WTC11 (cell line): ENCODE measurements around the gene IBA57. TPM values are rescaled to one million over a fixed set of nuclear protein-coding genes. Genes with fewer than 3 reads are reported as not detected.

ENCODE experiments used
- ATAC-seq: fragments of 200-7000 bp; cut with Tn5 transposase; 2 replicates; pipeline ENCODE4 v1.10.0; 2021; ENCODE audit warnings: mild to moderate bottlenecking, moderate library complexity
- CTCF ChIA-PET: fragments of 300-600 bp; sonication (Branson Sonifier 250); formaldehyde crosslinking; loops from one replicate; lab custom pipeline; 2021; ENCODE audit warnings: antibody characterized with exemption; lab: Charles Lee
- POLR2A ChIA-PET: fragments of 350-600 bp; sonication (Branson Sonifier 250); formaldehyde crosslinking; loops from one replicate; lab custom pipeline; 2021; ENCODE audit warnings: antibody characterized with exemption; lab: Charles Lee
- DNase-seq: peaks from one replicate; pipeline ENCODE4 v3.0.0; 2021; ENCODE audit warnings: low spot score
- H3K27ac Mint-ChIP-seq: 2 replicates; pipeline ENCODE4 v1.8.0; 2021; ENCODE audit warnings: mixed read lengths
- H3K27me3 Mint-ChIP-seq: 2 replicates; pipeline ENCODE4 v1.8.0; 2021; ENCODE audit warnings: low read depth, mild to moderate bottlenecking, moderate library complexity, mixed read lengths
- H3K36me3 Mint-ChIP-seq: 2 replicates; pipeline ENCODE4 v1.8.0; 2021; ENCODE audit warnings: mixed read lengths
- H3K4me1 Mint-ChIP-seq: 2 replicates; pipeline ENCODE4 v1.8.0; 2022; ENCODE audit warnings: mixed read lengths
- H3K4me3 Mint-ChIP-seq: 2 replicates; pipeline ENCODE4 v1.8.0; 2021; ENCODE audit warnings: mild to moderate bottlenecking, moderate library complexity, mixed read lengths
- H3K9me3 Mint-ChIP-seq: 2 replicates; pipeline ENCODE4 v1.8.0; 2021; ENCODE audit warnings: mixed read lengths
- AR ChIP-seq: fragments of 250-450 bp; sonication (Bioruptor Pico); IDR thresholded peaks from 2 replicates; pipeline ENCODE4 v1.9.0; 2021; ENCODE audit warnings: mild to moderate bottlenecking
- ATF1 ChIP-seq: sonication (generic); formaldehyde crosslinking; IDR thresholded peaks from 2 replicates; pipeline ENCODE4 v1.8.1; 2023; ENCODE audit warnings: mild to moderate bottlenecking, moderate library complexity, missing genetic modification reagents
- E2F4 ChIP-seq: sonication (generic); formaldehyde crosslinking; IDR thresholded peaks from 2 replicates; pipeline ENCODE4 v1.8.1; 2022; ENCODE audit warnings: low read depth, mild to moderate bottlenecking, moderate library complexity, missing genetic modification reagents, borderline replicate concordance
- ETV6 ChIP-seq: sonication (generic); formaldehyde crosslinking; IDR thresholded peaks from 2 replicates; pipeline ENCODE4 v1.8.1; 2022; ENCODE audit warnings: mild to moderate bottlenecking, missing genetic modification reagents
- FOXK1 ChIP-seq: sonication (generic); formaldehyde crosslinking; IDR thresholded peaks from 2 replicates; pipeline ENCODE4 v1.8.0; 2022; ENCODE audit warnings: mild to moderate bottlenecking, moderate library complexity, missing genetic modification reagents
- JUN ChIP-seq: sonication (generic); formaldehyde crosslinking; IDR thresholded peaks from 2 replicates; pipeline ENCODE4 v1.8.0; 2023; ENCODE audit warnings: mild to moderate bottlenecking, missing genetic modification reagents
- MXD4 ChIP-seq: fragments of 250-450 bp; sonication (Bioruptor Pico); IDR thresholded peaks from 2 replicates; pipeline ENCODE4 v1.8.0; 2021; ENCODE audit warnings: mild to moderate bottlenecking, moderate library complexity, borderline replicate concordance
- MYBL2 ChIP-seq: sonication (generic); formaldehyde crosslinking; IDR thresholded peaks from 2 replicates; pipeline ENCODE4 v1.8.1; 2023; ENCODE audit warnings: mild to moderate bottlenecking, moderate library complexity, missing genetic modification reagents
- NFATC4 ChIP-seq: fragments of 250-450 bp; sonication (Bioruptor Pico); IDR thresholded peaks from 2 replicates; pipeline ENCODE4 v1.9.0; 2021; ENCODE audit warnings: mild to moderate bottlenecking
- NFYB ChIP-seq: sonication (generic); formaldehyde crosslinking; conservative IDR thresholded peaks from 2 replicates; pipeline ENCODE4 v1.8.0; 2022; ENCODE audit warnings: low read depth, missing genetic modification reagents
- TEAD4 ChIP-seq: sonication (generic); formaldehyde crosslinking; IDR thresholded peaks from 2 replicates; pipeline ENCODE4 v1.8.0; 2022; ENCODE audit warnings: mild to moderate bottlenecking, missing genetic modification reagents
- TP53 ChIP-seq: sonication (generic); formaldehyde crosslinking; IDR thresholded peaks from 2 replicates; pipeline ENCODE4 v1.8.1; 2023; ENCODE audit warnings: mild to moderate bottlenecking, missing genetic modification reagents
- ZNF396 ChIP-seq: fragments of 250-450 bp; sonication (Bioruptor Pico); IDR thresholded peaks from 2 replicates; pipeline ENCODE4 v1.8.0; 2021; ENCODE audit warnings: mild to moderate bottlenecking, moderate library complexity, borderline replicate concordance
- ZNF416 ChIP-seq: fragments of 250-450 bp; sonication (Bioruptor Pico); IDR thresholded peaks from 2 replicates; pipeline ENCODE4 v1.9.0; 2021; ENCODE audit warnings: mild to moderate bottlenecking, inconsistent platforms
- total RNA-seq: library from RNA; stranded (reverse); gene quantifications from 3 replicates; pipeline ENCODE4 v1.2.3, GENCODE V29; 2021
- TF ChIP-seq, protein P1 (sequence below): sonication (generic); formaldehyde crosslinking; IDR thresholded peaks from 2 replicates; pipeline ENCODE4 v1.8.0; 2023; ENCODE audit warnings: missing genetic modification reagents, mild to moderate bottlenecking, borderline replicate concordance
- TF ChIP-seq, protein P2 (sequence below): sonication (generic); formaldehyde crosslinking; IDR thresholded peaks from 2 replicates; pipeline ENCODE4 v1.8.0; 2022; ENCODE audit warnings: mild to moderate bottlenecking, missing genetic modification reagents
- TF ChIP-seq, protein P3 (sequence below): fragments of 250-450 bp; sonication (Bioruptor Pico); IDR thresholded peaks from 2 replicates; pipeline ENCODE4 v1.9.0; 2021; ENCODE audit warnings: moderate library complexity, mild to moderate bottlenecking, inconsistent platforms, borderline replicate concordance
- TF ChIP-seq, protein P4 (sequence below): fragments of 250-450 bp; sonication (Bioruptor Pico); IDR thresholded peaks from 2 replicates; pipeline ENCODE4 v1.9.0; 2021; ENCODE audit warnings: mild to moderate bottlenecking
- TF ChIP-seq, protein P5 (sequence below): fragments of 250-450 bp; sonication (Bioruptor Pico); IDR thresholded peaks from 2 replicates; pipeline ENCODE4 v2.1.2; 2022; ENCODE audit warnings: mild to moderate bottlenecking, moderate library complexity
- TF ChIP-seq, protein P6 (sequence below): sonication (generic); formaldehyde crosslinking; IDR thresholded peaks from 2 replicates; pipeline ENCODE4 v1.8.0; 2022; ENCODE audit warnings: missing genetic modification reagents

The IBA57 gene
- total RNA-seq, 1 experiment from 2014 or later, result 11.4 TPM

GRCh38 chr1:228125185-228125584, 40.4 kb upstream of the IBA57 start (continued):
- TF ChIP-seq, protein P1, sequence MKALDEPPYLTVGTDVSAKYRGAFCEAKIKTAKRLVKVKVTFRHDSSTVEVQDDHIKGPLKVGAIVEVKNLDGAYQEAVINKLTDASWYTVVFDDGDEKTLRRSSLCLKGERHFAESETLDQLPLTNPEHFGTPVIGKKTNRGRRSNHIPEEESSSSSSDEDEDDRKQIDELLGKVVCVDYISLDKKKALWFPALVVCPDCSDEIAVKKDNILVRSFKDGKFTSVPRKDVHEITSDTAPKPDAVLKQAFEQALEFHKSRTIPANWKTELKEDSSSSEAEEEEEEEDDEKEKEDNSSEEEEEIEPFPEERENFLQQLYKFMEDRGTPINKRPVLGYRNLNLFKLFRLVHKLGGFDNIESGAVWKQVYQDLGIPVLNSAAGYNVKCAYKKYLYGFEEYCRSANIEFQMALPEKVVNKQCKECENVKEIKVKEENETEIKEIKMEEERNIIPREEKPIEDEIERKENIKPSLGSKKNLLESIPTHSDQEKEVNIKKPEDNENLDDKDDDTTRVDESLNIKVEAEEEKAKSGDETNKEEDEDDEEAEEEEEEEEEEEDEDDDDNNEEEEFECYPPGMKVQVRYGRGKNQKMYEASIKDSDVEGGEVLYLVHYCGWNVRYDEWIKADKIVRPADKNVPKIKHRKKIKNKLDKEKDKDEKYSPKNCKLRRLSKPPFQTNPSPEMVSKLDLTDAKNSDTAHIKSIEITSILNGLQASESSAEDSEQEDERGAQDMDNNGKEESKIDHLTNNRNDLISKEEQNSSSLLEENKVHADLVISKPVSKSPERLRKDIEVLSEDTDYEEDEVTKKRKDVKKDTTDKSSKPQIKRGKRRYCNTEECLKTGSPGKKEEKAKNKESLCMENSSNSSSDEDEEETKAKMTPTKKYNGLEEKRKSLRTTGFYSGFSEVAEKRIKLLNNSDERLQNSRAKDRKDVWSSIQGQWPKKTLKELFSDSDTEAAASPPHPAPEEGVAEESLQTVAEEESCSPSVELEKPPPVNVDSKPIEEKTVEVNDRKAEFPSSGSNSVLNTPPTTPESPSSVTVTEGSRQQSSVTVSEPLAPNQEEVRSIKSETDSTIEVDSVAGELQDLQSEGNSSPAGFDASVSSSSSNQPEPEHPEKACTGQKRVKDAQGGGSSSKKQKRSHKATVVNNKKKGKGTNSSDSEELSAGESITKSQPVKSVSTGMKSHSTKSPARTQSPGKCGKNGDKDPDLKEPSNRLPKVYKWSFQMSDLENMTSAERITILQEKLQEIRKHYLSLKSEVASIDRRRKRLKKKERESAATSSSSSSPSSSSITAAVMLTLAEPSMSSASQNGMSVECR (CRISPR knock-in tag), result no peak
- TF ChIP-seq NFYB (CRISPR knock-in tag), result no peak
- TF ChIP-seq MXD4 (CRISPR knock-in tag), result no peak
- TF ChIP-seq, protein P2, sequence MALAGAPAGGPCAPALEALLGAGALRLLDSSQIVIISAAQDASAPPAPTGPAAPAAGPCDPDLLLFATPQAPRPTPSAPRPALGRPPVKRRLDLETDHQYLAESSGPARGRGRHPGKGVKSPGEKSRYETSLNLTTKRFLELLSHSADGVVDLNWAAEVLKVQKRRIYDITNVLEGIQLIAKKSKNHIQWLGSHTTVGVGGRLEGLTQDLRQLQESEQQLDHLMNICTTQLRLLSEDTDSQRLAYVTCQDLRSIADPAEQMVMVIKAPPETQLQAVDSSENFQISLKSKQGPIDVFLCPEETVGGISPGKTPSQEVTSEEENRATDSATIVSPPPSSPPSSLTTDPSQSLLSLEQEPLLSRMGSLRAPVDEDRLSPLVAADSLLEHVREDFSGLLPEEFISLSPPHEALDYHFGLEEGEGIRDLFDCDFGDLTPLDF (CRISPR knock-in tag), result no peak
- no peak for TF ChIP-seq TEAD4
- TF ChIP-seq, protein P3, sequence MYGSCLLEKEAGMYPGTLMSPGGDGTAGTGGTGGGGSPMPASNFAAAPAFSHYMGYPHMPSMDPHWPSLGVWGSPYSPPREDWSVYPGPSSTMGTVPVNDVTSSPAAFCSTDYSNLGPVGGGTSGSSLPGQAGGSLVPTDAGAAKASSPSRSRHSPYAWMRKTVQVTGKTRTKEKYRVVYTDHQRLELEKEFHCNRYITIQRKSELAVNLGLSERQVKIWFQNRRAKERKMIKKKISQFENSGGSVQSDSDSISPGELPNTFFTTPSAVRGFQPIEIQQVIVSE (CRISPR knock-in tag), result no peak
- no peak for TF ChIP-seq AR (CRISPR knock-in tag)
- TF ChIP-seq ZNF396 (CRISPR knock-in tag), result no peak
- no peak for TF ChIP-seq TP53 (CRISPR knock-in tag)
- no peak for TF ChIP-seq JUN (CRISPR knock-in tag)
- no peak for TF ChIP-seq ETV6
- TF ChIP-seq, all 79 proteins: peak for 0

- ChIA-PET POLR2A (no interaction called here), CTCF (interaction anchor here (1.6 to 2.6 kb wide), 5 partner anchors 17 to 144 kb away, joined by 10 to 39 read pairs (median 11); partner anchors contain the start of genes GJC2 and IBA57)
- peaks cover 6% of the 10 kb centered on the region; the same call in 1 of the 2 replicates for H3K4me1 Mint-ChIP-seq
- no peak overlapping the region for H3K4me3 Mint-ChIP-seq
- ATAC-seq (no peak), DNase-seq (no peak)
- H3K36me3 Mint-ChIP-seq, result no peaks in the 10 kb centered on the region
- H3K27me3 Mint-ChIP-seq, result peaks cover 80% of the 10 kb centered on the region
- H3K9me3 Mint-ChIP-seq, result no peaks in the 10 kb centered on the region
- H3K27ac Mint-ChIP-seq, result no peak overlapping the region
- TF ChIP-seq MYBL2 (CRISPR knock-in tag) (no peak), ATF1 (CRISPR knock-in tag) (no peak), E2F4 (CRISPR knock-in tag) (no peak), FOXK1 (CRISPR knock-in tag) (no peak), NFATC4 (CRISPR knock-in tag) (no peak), TP53 (CRISPR knock-in tag) (no peak), ZNF416 (no peak)
- TF ChIP-seq, protein P4, sequence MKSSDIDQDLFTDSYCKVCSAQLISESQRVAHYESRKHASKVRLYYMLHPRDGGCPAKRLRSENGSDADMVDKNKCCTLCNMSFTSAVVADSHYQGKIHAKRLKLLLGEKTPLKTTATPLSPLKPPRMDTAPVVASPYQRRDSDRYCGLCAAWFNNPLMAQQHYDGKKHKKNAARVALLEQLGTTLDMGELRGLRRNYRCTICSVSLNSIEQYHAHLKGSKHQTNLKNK, result no peak
- TF ChIP-seq, protein P5, sequence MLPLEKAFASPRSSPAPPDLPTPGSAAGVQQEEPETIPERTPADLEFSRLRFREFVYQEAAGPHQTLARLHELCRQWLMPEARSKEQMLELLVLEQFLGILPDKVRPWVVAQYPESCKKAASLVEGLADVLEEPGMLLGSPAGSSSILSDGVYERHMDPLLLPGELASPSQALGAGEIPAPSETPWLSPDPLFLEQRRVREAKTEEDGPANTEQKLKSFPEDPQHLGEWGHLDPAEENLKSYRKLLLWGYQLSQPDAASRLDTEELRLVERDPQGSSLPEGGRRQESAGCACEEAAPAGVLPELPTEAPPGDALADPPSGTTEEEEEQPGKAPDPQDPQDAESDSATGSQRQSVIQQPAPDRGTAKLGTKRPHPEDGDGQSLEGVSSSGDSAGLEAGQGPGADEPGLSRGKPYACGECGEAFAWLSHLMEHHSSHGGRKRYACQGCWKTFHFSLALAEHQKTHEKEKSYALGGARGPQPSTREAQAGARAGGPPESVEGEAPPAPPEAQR (CRISPR knock-in tag), result no peak
- TF ChIP-seq, protein P6, sequence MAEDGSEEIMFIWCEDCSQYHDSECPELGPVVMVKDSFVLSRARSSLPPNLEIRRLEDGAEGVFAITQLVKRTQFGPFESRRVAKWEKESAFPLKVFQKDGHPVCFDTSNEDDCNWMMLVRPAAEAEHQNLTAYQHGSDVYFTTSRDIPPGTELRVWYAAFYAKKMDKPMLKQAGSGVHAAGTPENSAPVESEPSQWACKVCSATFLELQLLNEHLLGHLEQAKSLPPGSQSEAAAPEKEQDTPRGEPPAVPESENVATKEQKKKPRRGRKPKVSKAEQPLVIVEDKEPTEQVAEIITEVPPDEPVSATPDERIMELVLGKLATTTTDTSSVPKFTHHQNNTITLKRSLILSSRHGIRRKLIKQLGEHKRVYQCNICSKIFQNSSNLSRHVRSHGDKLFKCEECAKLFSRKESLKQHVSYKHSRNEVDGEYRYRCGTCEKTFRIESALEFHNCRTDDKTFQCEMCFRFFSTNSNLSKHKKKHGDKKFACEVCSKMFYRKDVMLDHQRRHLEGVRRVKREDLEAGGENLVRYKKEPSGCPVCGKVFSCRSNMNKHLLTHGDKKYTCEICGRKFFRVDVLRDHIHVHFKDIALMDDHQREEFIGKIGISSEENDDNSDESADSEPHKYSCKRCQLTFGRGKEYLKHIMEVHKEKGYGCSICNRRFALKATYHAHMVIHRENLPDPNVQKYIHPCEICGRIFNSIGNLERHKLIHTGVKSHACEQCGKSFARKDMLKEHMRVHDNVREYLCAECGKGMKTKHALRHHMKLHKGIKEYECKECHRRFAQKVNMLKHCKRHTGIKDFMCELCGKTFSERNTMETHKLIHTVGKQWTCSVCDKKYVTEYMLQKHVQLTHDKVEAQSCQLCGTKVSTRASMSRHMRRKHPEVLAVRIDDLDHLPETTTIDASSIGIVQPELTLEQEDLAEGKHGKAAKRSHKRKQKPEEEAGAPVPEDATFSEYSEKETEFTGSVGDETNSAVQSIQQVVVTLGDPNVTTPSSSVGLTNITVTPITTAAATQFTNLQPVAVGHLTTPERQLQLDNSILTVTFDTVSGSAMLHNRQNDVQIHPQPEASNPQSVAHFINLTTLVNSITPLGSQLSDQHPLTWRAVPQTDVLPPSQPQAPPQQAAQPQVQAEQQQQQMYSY, result no peak
Measured at GRCh38 chr1:228131766-228132165, 33.8 kb upstream of the IBA57 start.
